ENCODE results near the gene CHMP4B.

CHMP4B gene

DNA sequence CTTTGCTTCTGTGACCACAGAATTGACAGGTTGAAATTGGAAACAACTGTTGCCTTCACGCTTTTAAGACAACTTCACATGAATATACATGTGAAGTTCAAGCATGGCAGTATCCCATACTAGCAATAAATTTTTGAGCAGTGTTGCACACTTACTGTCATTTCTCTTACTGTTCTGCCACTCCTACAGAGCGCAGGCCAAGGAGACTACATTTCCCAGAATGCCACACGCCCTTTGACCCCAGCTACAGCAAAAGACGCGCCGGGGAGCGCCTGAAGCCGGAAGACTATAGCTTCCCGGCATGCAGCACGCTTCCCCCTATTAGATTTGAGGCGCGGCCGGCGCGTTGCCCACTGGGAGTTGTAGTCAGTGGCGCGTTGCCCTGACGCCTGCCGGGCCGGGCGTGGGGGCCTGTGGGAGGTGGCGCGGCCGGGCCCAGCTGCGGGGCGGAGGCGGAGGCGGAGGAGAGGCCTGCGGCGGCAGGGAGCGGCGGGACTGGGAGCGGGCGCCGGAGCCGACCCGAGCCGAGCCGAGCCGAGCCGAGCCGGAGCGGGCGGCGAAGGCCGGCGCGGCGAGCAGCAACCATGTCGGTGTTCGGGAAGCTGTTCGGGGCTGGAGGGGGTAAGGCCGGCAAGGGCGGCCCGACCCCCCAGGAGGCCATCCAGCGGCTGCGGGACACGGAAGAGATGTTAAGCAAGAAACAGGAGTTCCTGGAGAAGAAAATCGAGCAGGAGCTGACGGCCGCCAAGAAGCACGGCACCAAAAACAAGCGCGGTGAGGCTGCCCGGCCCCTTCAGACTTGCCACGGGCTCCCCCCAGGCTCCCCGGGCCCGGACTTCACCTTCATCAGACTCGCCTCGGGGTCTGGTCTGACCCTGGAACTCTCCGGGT is at the start of gene CHMP4B:
CHMP4B (plus strand) TSS at position 464 of the 891 bp plus-strand sequence; CDS start at position 585, 121 bp downstream.
- DNase-seq: peak; percentile 98 to 99

DNA sequence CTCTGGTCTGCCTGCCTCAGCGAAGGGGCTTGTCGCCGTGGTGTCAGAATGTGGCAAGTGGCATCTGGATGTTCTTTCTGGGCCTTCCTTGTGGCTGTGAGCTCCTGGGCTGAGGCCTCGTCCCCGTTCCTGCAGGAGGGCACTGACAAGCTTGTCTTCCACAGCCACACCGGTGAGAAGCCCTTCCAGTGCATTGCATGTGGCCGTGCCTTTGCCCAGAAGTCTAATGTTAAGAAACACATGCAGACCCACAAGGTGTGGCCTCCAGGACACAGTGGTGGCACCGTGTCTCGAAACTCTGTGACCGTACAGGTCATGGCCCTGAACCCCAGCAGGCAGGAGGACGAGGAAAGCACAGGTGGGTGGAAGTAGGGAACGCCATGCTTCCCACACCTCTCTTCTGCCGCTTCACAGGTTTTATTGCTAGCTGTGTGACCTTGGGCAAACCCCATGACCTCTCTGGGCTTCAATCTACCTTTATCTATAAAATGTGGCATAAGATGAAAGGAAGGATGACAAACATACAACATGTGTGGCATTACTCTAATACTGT is 49.4 kb upstream of the CHMP4B start:
- no peak for DNase-seq

DNA sequence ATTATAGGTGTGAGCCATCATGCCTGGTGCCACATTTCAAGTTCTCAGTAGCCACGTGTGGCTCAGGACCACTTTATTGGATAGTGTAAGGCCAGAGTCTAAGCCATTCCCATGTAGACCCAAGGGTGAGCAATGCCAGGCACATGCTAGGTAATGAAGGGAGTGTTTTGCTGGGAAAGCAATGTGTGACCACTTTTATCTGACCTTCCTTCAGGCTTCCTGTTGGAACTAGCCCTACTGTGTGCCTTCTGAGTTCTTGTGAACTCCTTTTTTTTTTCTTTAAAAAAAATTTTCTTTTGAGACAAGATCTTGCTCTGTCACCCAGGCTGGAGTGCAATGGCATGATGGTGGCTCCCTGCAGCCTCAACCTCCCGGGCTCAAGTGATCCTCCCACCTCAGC is 46.0 kb upstream of the CHMP4B start:
- no peak for DNase-seq

GRCh38 chr20:33765592-33765991 is 45.6 kb upstream of the CHMP4B start:
- DNase-seq: no peak

DNA sequence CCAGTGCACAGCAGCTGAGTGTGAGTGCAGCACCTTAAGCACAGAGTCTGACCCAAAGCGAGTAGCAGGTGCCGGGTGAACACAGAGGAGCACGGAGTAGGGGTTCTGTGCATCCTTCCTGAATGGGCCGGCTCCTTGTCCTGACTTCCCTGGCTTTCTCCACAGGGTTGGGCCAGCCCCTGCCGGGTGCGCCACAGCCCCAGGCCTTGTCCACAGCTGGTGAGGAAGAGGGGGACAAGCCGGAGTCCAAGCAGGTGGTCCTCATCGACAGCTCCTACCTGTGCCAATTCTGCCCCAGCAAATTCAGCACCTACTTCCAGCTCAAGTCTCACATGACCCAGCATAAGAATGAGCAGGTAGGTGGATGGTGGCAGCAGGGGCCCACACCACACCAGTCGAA is 44.5 kb upstream of the CHMP4B start:
- DNase-seq: no peak

DNA sequence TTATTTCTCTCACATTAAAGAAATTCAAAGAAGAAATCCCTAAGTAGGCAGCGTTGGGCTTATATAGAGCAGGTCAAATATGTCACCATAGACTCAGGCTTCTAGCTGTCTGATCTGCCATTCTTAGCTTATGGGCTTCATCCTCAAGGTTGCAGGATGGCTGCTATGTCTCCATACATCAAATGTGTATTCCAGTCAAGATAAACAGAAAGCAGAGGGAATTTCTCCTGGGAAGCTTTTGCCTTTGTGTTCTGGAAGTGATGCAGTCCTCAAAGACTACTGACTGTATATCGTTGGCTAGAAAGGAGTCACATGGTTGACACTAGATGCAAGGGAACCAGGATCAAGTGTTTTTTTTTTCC is 43.4 kb upstream of the CHMP4B start:
- no peak for DNase-seq

DNA sequence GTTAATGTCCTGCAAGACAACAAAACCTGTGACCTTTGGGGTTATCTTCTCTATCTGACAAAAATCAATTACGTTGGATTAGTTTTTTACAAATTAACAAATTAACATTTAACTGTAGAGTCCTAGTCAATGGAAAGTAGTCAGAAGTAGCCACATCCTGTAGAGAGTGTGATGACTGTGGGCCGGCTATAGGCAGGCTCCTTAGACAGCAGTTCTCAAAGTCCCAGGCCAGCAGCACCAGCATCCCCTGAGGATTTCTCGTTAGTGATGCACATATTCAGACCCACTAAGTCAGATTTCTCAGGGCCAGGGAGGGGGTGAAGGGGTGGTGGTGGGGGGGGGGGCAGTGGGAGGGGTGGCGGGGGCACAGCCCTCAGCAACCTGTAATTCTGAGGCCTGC is 42.1 kb upstream of the CHMP4B start:
- no peak for DNase-seq

DNA sequence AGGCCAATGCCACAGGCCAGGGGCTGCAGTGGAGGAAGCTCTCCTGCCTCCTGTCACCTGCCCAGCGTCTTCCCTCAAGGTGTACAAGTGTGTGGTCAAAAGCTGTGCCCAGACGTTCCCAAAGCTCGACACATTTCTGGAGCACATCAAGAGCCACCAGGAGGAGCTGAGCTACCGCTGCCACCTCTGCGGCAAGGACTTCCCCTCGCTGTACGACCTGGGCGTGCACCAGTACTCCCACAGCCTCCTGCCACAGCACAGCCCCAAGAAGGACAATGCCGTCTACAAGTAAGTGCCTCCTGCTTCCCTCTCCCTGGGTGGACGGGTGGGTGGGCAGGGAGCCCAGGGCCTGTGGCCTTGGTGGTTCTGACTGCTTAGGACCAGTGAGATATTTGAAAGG is 41.1 kb upstream of the CHMP4B start:
- DNase-seq: no peak

- DNase-seq: no peak
Observed at GRCh38 chr20:33771938-33772337, 39.2 kb upstream of the CHMP4B start.

- no peak for DNase-seq
Observed at GRCh38 chr20:33772439-33772838, 38.7 kb upstream of the CHMP4B start.

DNA sequence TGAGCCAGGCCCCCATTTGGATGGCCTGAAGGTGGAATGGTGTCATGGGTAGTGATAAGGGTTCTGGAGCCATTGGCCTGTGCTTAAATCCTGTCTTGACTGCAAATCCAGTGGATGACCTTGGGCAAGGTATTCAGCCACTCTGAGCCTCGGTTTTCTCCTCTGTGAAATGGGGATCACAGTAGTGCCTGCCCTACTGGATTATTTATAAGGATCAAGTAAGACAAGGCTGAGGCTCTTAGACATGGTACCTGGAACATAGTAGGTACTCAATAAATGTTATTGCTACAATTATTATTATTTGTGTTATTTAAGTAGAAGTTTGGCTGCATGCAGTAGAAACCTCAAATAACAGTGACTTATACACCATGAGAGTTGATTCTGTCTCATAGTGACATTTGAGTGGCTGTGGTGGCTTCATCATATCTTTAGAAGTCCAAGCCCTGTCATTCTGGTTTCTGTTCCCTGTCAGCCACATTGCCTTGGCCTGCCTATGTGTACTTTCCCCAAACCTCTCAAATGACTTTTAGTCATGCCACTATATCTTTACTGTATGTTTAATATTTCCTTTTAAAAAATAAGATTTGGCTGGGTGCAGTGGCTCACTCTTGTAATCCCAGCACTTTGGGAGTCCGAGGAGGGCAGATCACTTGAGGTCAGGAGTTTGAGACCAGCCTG is 37.6 kb upstream of the CHMP4B start:
- no peak for DNase-seq

GRCh38 chr20:33777816-33778215 is 33.3 kb upstream of the CHMP4B start:
- DNase-seq: no peak

DNA sequence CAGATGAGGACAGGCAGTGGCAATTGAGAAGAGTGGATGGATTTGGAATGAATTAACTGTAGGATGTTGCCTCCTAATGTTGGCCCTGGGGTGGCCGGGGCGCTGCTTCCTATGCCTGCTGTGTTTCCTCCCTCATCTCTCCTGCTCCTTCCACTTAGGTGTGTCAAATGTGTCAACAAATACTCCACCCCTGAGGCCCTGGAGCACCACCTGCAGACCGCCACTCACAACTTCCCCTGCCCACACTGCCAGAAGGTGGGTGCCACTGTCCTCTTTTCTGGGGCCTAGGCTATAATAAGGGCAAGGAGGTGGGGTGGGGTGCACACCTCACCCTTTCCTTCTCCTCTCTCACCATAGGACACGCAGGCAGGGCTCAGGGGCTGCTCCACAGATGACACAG is 30.0 kb upstream of the CHMP4B start:
- no peak for DNase-seq

GRCh38 chr20:33781945-33782344 is 29.2 kb upstream of the CHMP4B start:
- DNase-seq: no peak

GRCh38 chr20:33783256-33783655 is 27.9 kb upstream of the CHMP4B start:
- DNase-seq: no peak

- DNase-seq: no peak
Observed at GRCh38 chr20:33783818-33784217, 27.3 kb upstream of the CHMP4B start.

DNA sequence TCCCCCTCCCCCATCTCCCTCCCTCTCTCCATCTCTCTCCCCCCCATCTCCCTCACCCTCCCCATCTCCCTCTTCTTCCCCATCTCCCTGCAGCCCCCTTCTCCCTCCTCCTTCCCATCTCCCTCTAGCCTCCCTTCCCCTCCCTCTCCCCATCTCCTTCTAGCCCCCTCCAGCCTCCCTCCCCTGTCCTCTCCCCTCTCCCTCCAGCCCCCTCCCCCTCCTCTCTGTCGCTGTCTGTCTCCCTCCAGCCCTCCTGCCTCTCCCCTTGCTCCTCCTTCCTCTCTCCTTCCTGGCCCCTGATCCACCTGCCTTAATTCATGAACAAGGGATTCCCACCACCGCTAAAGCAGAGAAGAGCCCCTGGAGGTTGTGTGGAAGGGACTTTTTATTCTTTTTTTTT is 26.9 kb upstream of the CHMP4B start:
- no peak for DNase-seq

DNA sequence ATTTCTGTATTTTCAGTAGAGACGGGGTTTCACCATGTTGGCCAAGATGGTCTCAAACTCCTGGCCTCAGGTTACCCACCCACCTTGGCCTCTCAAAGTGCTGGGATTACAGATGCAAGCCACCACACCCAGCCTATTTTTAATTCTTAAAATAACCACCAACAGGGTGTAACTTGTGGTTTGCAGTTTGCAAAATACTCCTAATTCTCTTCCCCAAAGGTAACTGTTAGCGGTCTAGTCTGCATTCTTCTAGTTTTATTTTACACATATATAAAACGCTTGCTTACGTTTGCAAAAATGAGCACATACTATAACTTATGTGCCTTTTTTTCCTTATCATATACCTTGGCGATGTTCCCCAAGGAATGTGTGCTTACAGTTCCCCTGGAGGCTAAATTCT is 25.6 kb upstream of the CHMP4B start:
- DNase-seq: no peak

DNA sequence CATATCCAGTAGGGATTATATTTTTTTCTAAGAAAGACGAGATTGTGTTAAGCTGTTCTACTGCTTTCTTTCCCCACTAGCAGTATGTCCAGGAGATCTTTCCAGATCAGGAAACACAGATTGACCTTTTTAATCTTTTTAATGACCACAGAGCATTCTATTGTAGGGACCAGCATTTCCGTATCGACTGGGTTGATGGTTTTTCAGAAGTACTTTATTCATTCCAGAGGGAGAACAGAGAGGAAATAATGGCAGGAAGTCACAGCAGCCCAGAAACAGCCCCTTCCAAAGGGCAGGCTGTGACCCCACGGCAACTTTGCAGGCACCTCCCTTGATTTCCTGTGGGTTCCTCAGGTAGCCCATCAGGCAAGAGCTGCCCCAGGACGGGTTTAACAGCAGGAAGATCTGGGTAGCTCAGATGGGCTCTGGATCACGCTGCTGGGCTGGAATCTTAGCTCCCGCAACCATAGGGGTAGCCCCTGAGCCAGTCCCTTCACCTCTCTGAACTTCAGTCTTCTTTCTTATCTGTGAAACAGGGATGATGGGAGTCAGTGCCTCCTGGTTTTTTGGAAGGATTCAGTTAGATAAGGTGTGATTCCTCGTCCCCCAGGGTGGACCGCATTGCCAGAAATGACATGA is 23.8 kb upstream of the CHMP4B start:
- no peak for DNase-seq

GRCh38 chr20:33788351-33789049 is 22.6 kb upstream of the CHMP4B start:
- DNase-seq: no peak

GRCh38 chr20:33789109-33789857 is 21.9 kb upstream of the CHMP4B start:
- no peak for DNase-seq

- no peak for DNase-seq
Observed at GRCh38 chr20:33789858-33790182, 21.3 kb upstream of the CHMP4B start.

Measured in NCI-H2081 (cell line).